ENCODE results near the gene GSX2. TPM values are rescaled to one million over a fixed set of nuclear protein-coding genes. Genes with fewer than 3 reads are reported as not detected.

Gene GSX2
- total RNA-seq, 1 experiment from 2014 or later: not detected

DNA sequence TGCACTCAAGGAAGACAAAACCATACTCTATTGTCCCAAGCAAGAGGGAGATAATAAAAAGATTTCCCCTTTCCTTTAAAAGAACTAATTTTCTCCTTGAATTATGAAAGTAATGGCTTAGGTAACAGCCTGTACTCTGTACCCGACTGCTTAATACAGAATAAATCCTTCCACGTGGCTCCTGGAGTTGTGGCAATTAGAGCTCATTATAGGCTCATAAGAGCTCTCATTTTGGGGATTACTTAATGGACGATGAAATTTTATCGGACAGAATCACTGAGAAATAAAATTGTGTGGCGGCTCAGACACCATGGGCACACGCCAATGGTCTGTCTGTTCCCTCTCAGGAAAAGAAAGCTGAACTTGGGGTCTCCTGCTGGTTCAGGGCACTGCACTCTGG is 2.8 kb upstream of the GSX2 start:
- no peak for TF ChIP-seq EZH2phosphoT487 (IDR thresholded peaks at IDR 0.05; ENCODE audit: borderline replicate concordance)
- TF ChIP-seq SRF (IDR thresholded peaks at IDR 0.05; ENCODE audit: low read depth): no peak
- TF ChIP-seq ZFX (IDR thresholded peaks at IDR 0.05): no peak
- TF ChIP-seq SP1 (IDR thresholded peaks at IDR 0.05; ENCODE audit: low read depth): no peak
- TF ChIP-seq POLR2AphosphoS5 (IDR thresholded peaks at IDR 0.05; ENCODE audit: low read depth, low read length): no peak
- no peak for TF ChIP-seq FOSL1 (IDR thresholded peaks at IDR 0.05; ENCODE audit: low read depth)
- TF ChIP-seq YY1 (IDR thresholded peaks at IDR 0.05; ENCODE audit: extremely low read depth, insufficient replicate concordance, low read depth, low read length): no peak

DNA sequence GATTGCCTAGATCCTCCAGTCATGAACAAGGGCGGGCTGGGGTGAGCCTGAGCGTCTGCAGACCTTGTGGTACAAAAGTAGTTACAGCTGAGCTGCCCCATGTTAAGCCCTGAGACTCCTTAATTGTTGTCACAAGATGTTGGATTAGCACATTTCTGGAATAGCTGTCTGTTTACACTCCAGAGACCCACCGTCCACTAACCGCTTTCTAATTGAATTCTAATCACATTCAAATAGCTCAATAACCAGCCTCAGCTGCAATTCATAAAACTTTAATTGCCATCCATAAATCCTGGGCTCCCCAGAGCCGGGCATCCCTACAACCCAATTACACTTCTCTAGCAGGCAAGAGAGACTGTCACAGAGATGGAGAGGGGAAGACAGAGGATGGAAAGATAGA is 1.6 kb upstream of the GSX2 start:
- no peaks in the 10 kb centered on the region for H3K79me2 ChIP-seq (ENCODE audit: insufficient read depth, low read length)
- H3K27me3 ChIP-seq (ENCODE audit: insufficient read depth, low read length): peaks cover 30% of the 10 kb centered on the region
- H3K4me3 ChIP-seq (replicated peaks in 1 of 2; ENCODE audit: low read depth in 1 of 2, low read length in 2 of 2): no peak overlapping the region
- no peak overlapping the region for H3K27ac ChIP-seq (ENCODE audit: low read depth, low read length)
- ChIA-PET POLR2A (no interaction called here), RAD21 (ENCODE audit: low non-redundant PET in 1 of 2, low total read pairs in 2 of 2, uncharacterized antibody in 2 of 2, unreplicated experiment in 2 of 2) (no interaction called here), CTCF (no interaction called here)
- H3K4me2 ChIP-seq (ENCODE audit: low read length): no peak overlapping the region
- H3K9me2 ChIP-seq (ENCODE audit: insufficient read depth): no peaks in the 10 kb centered on the region
- H2AFZ ChIP-seq (ENCODE audit: low read depth, low read length, poor library complexity, severe bottlenecking): no peak overlapping the region
- H3K9ac ChIP-seq (ENCODE audit: low read length): no peak overlapping the region
- H3K9me3 ChIP-seq (ENCODE audit: control insufficient read depth in 1 of 2, insufficient read depth in 1 of 2, low read depth in 1 of 2, low read length in 2 of 2): no peaks in the 10 kb centered on the region
- H3K4me1 ChIP-seq (ENCODE audit: control insufficient read depth in 1 of 2, insufficient read depth in 2 of 2, low read length in 2 of 2): no peaks in the 10 kb centered on the region
- TF ChIP-seq FOSL1 (IDR thresholded peaks at IDR 0.05; ENCODE audit: low read depth): no peak
- no peak for TF ChIP-seq ZNF274 (IDR thresholded peaks at IDR 0.05; ENCODE audit: low read depth, low read length)
- DNase-seq (ENCODE audit: low read depth, low spot score) (no peak), ATAC-seq (no peak)
- intact Hi-C loops (cut with micrococcal nuclease): no loop called here
- no peaks in the 10 kb centered on the region for H4K20me1 ChIP-seq (ENCODE audit: insufficient read depth)
- no peaks in the 10 kb centered on the region for H3K36me3 ChIP-seq (ENCODE audit: control insufficient read depth in 1 of 2, insufficient read depth in 2 of 2, low read length in 2 of 2)
- no TSS peak for BruUV-seq (replicated peaks)

More for the DNA sequence above, 2.8 kb upstream of the GSX2 start:
- ATAC-seq (no peak), DNase-seq (ENCODE audit: low read depth, low spot score) (no peak)
- intact Hi-C loops (cut with micrococcal nuclease): no loop called here
- H3K4me3 ChIP-seq (replicated peaks in 1 of 2; ENCODE audit: low read depth in 1 of 2, low read length in 2 of 2): no peak overlapping the region
- ChIA-PET CTCF (no interaction called here), RAD21 (ENCODE audit: low non-redundant PET in 1 of 2, low total read pairs in 2 of 2, uncharacterized antibody in 2 of 2, unreplicated experiment in 2 of 2) (no interaction called here), POLR2A (no interaction called here)
- peaks cover 0 to 2% of the 10 kb centered on the region in 2 experiments; a peak in 1 of 4 replicates for H3K4me1 ChIP-seq (ENCODE audit: control insufficient read depth in 1 of 2, insufficient read depth in 2 of 2, low read length in 2 of 2)
- H3K9me3 ChIP-seq (ENCODE audit: control insufficient read depth in 1 of 2, insufficient read depth in 1 of 2, low read depth in 1 of 2, low read length in 2 of 2): no peaks in the 10 kb centered on the region
- peaks cover 30% of the 10 kb centered on the region for H3K27me3 ChIP-seq (ENCODE audit: insufficient read depth, low read length)
- no peak overlapping the region for H3K9ac ChIP-seq (ENCODE audit: low read length)
- no peak overlapping the region for H3K27ac ChIP-seq (ENCODE audit: low read depth, low read length)
- no peak overlapping the region for H3K4me2 ChIP-seq (ENCODE audit: low read length)
- H2AFZ ChIP-seq (ENCODE audit: low read depth, low read length, poor library complexity, severe bottlenecking): no peak overlapping the region
- H3K9me2 ChIP-seq (ENCODE audit: insufficient read depth): no peaks in the 10 kb centered on the region
- H4K20me1 ChIP-seq (ENCODE audit: insufficient read depth): no peaks in the 10 kb centered on the region
- H3K79me2 ChIP-seq (ENCODE audit: insufficient read depth, low read length): no peaks in the 10 kb centered on the region
- no TSS peak for BruUV-seq (replicated peaks)
- H3K36me3 ChIP-seq (ENCODE audit: control insufficient read depth in 1 of 2, insufficient read depth in 2 of 2, low read length in 2 of 2): no peaks in the 10 kb centered on the region

Measured in HCT116 (cell line).